Measurements from ENCODE around the gene ZDHHC16.

GRCh38 chr10:97407211-97407951, 38.6 kb upstream of the ZDHHC16 start:
- TF ChIP-seq, protein P1, sequence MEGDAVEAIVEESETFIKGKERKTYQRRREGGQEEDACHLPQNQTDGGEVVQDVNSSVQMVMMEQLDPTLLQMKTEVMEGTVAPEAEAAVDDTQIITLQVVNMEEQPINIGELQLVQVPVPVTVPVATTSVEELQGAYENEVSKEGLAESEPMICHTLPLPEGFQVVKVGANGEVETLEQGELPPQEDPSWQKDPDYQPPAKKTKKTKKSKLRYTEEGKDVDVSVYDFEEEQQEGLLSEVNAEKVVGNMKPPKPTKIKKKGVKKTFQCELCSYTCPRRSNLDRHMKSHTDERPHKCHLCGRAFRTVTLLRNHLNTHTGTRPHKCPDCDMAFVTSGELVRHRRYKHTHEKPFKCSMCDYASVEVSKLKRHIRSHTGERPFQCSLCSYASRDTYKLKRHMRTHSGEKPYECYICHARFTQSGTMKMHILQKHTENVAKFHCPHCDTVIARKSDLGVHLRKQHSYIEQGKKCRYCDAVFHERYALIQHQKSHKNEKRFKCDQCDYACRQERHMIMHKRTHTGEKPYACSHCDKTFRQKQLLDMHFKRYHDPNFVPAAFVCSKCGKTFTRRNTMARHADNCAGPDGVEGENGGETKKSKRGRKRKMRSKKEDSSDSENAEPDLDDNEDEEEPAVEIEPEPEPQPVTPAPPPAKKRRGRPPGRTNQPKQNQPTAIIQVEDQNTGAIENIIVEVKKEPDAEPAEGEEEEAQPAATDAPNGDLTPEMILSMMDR (conservative IDR thresholded peaks at IDR 0.05; ENCODE audit: low read length) = peak; percentile 94
- no peak for TF ChIP-seq EZH2phosphoT487 (IDR thresholded peaks at IDR 0.05; ENCODE audit: borderline replicate concordance, low read depth, low read length)

All from OCI-LY7 (cell line).